ENCODE results near the gene SBF1. TPM values are rescaled to one million over a fixed set of nuclear protein-coding genes. Genes with fewer than 3 reads are reported as not detected.

SBF1 gene
- total RNA-seq, 3 donors from 2014 or later: 30.6 to 33.1 (median 30.6) TPM

GRCh38 chr22:50443801-50444625, 30.8 kb downstream of the SBF1 start:
- no peak for TF ChIP-seq POLR2AphosphoS5 (IDR thresholded peaks at IDR 0.05)
- TF ChIP-seq, protein P1, sequence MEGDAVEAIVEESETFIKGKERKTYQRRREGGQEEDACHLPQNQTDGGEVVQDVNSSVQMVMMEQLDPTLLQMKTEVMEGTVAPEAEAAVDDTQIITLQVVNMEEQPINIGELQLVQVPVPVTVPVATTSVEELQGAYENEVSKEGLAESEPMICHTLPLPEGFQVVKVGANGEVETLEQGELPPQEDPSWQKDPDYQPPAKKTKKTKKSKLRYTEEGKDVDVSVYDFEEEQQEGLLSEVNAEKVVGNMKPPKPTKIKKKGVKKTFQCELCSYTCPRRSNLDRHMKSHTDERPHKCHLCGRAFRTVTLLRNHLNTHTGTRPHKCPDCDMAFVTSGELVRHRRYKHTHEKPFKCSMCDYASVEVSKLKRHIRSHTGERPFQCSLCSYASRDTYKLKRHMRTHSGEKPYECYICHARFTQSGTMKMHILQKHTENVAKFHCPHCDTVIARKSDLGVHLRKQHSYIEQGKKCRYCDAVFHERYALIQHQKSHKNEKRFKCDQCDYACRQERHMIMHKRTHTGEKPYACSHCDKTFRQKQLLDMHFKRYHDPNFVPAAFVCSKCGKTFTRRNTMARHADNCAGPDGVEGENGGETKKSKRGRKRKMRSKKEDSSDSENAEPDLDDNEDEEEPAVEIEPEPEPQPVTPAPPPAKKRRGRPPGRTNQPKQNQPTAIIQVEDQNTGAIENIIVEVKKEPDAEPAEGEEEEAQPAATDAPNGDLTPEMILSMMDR (IDR thresholded peaks at IDR 0.05): no peak
- TF ChIP-seq POLR2A (IDR thresholded peaks at IDR 0.05): no peak
- Histone ChIP-seq H3K9me3 (no peaks in the 10 kb centered on the region), H3K27ac (peak overlapping the region in 1 of 2 donors; percentile 38), H3K4me1 (no peaks in the 10 kb centered on the region), H3K4me3 (no peak overlapping the region), H3K36me3 (no peaks in the 10 kb centered on the region), H3K27me3 (no peaks in the 10 kb centered on the region)
- intact Hi-C loops (cut with DNase I; ENCODE audit: low total_unique reads): no loop called here
- no peak for DNase-seq (ENCODE audit: low spot score in 2 of 2)

- Histone ChIP-seq H3K27me3 (no peaks in the 10 kb centered on the region), H3K27ac (peak overlapping the region in 1 of 2 donors; percentile 38), H3K9me3 (no peaks in the 10 kb centered on the region), H3K36me3 (no peaks in the 10 kb centered on the region), H3K4me1 (no peaks in the 10 kb centered on the region), H3K4me3 (no peak overlapping the region)
- DNase-seq (ENCODE audit: low spot score in 2 of 2): no peak
- TF ChIP-seq POLR2A (IDR thresholded peaks at IDR 0.05) (no peak), POLR2AphosphoS5 (IDR thresholded peaks at IDR 0.05) (no peak)
- TF ChIP-seq, protein P1 (IDR thresholded peaks at IDR 0.05): no peak
- intact Hi-C loops (cut with DNase I; ENCODE audit: low total_unique reads): no loop called here
These were observed 31.6 kb downstream of the SBF1 start for GRCh38 chr22:50443197-50443596.

GRCh38 chr22:50441428-50441993, 33.3 kb downstream of the SBF1 start:
- no peak overlapping the region for H3K4me3 ChIP-seq
- intact Hi-C loops (cut with DNase I; ENCODE audit: low total_unique reads): no loop called here
- no peaks in the 10 kb centered on the region for H3K9me3 ChIP-seq
- DNase-seq (ENCODE audit: low spot score in 2 of 2): no peak
- no peaks in the 10 kb centered on the region for H3K27me3 ChIP-seq
- H3K27ac ChIP-seq: no peak overlapping the region
- TF ChIP-seq, protein P1 (IDR thresholded peaks at IDR 0.05): no peak
- TF ChIP-seq POLR2AphosphoS5 (IDR thresholded peaks at IDR 0.05): no peak
- no peak for TF ChIP-seq POLR2A (IDR thresholded peaks at IDR 0.05)
- no peaks in the 10 kb centered on the region for H3K4me1 ChIP-seq
- H3K36me3 ChIP-seq: no peaks in the 10 kb centered on the region

- no peak for DNase-seq (ENCODE audit: low spot score in 2 of 2)
- Histone ChIP-seq H3K36me3 (no peaks in the 10 kb centered on the region), H3K27ac (no peak overlapping the region), H3K4me1 (no peaks in the 10 kb centered on the region), H3K9me3 (no peaks in the 10 kb centered on the region), H3K4me3 (no peak overlapping the region), H3K27me3 (no peaks in the 10 kb centered on the region)
- TF ChIP-seq, protein P1 (IDR thresholded peaks at IDR 0.05): no peak
- TF ChIP-seq POLR2AphosphoS5 (IDR thresholded peaks at IDR 0.05): no peak
- no peak for TF ChIP-seq POLR2A (IDR thresholded peaks at IDR 0.05)
- intact Hi-C loops (cut with DNase I; ENCODE audit: low total_unique reads): no loop called here
These were observed 34.1 kb downstream of the SBF1 start for GRCh38 chr22:50440544-50441249.
